Smooth muscle cell of the coronary artery (primary cell): ENCODE measurements around the gene SYNE4. TPM values are rescaled to one million over a fixed set of nuclear protein-coding genes. Genes with fewer than 3 reads are reported as not detected.

Experiments used
- total RNA-seq: library from RNA; depleted of rRNA; stranded (reverse); fragments of >200 nt; gene quantifications from 2 replicates; pipeline ENCODE4 v1.2.3, GENCODE V29; 2014; ENCODE audit warnings: low replicate concordance

Gene SYNE4, protein sequence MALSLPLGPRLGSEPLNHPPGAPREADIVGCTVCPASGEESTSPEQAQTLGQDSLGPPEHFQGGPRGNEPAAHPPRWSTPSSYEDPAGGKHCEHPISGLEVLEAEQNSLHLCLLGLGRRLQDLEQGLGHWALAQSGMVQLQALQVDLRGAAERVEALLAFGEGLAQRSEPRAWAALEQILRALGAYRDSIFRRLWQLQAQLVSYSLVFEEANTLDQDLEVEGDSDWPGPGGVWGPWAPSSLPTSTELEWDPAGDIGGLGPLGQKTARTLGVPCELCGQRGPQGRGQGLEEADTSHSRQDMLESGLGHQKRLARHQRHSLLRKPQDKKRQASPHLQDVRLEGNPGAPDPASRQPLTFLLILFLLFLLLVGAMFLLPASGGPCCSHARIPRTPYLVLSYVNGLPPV
- total RNA-seq = 0.08 TPM in 1 of 2 replicates, not detected in the other

DNA sequence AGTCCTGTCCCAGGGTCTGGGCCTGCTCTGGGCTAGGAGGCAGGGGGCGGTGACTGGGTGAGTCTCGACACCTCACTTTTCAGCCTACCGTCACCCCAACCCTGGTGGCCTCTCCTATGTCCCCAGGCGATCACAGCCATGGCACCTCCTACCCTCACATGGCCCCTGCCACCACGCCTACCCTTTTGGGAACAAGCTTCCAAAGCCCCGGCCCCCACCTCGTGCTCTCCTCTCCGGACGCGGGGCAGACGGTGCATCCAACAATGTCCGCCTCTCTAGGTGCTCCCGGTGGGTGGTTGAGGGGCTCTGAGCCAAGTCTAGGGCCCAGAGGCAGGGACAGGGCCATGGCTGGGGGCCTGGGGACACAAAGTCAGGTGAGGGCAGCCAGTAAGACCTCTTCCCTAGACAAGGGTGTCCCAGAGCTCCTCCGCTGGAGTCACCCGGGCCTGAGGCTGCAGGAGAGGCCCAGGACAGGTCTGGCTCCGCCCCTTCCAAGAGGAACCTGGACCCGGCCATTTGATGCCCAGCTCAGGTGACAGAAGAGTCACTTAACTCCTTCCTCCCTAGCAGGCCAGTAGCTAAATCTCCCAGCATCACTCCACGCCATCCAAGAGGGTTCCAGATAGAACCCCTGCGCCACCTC, at the start of gene SYNE4:
Gene SYNE4 (minus strand): TSS at position 478 of the 643 bp plus-strand sequence. CDS start 132 bp downstream, at position 346.

DNA sequence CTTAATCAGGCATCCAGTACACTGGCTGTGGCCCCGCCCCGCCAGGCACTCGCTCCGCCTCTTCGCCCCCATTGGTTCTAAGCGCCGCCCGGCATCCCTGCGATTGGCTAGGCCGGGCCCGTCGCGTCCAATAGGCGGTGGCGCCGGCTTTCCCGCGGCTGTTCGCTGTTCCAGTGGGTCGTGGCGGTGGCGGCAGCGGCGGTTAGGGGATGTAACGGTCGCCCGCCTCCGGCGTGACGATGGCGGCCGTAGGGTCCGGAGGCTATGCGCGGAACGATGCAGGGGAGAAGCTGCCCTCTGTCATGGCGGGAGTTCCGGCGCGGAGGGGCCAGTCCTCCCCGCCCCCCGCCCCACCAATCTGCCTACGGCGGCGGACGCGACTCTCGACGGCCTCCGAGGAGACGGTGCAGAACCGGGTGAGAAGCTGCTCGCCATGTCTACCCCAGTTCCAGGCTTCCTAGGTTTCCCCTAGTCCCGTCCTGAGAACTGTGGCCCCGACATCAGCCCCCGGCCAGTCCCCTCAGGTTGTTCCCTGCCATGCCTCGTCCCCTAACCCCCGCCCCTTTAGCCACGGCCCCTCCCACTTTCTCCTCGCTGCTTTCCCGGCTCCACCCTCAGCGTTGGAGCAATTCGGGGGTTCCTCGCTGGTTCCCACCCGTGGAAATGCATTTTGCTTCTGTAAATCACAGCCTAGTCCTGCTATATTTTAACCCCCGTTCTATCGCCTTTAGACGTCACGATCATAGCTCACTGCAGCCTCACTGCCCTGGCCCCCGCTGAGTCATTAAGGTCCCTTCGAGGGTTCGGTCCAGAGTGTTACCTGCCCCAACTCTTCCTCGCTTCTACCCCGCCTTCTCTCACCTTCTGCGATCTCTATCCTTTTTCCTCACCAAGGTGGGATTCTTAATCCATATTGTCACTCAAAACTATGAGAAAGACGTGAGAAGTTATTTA, 46.4 kb upstream of the SYNE4 start, which contains the start of gene WDR62:
Gene WDR62 (plus strand): TSS at position 165 of the 954 bp plus-strand sequence. CDS start 75 bp downstream, at position 240.

DNA sequence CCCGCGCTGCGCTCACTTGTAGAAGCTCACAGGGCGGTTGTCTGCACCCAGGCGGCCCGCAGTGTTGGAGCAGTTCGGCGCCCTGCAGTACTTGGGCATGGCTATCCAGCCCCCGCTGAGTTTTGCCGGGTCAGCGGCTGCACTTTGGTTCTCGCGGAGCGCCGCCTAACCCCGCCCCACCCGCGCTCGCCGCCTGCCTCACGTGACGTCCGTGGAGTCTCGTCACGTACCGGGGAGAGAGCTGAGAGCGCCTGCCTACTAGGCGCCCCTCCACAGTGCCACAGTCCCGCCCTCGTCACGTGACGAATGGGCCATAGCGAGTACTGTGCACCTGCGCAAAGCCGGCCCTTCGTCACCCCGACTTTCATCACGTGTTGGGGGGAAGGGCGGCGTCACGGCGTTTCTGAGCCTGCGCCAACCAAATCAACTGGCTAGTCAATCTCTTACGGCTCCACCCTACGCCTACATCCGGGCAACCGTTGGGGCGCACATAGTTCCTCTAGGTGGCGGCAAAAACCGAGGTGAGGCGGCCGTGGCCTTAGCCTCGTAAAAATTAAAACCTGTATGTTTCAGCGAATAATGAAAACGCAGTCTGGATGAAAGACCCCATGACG, 45.6 kb upstream of the SYNE4 start, which contains the start of gene THAP8:
Gene THAP8 (minus strand): TSS at position 167 of the 614 bp plus-strand sequence. CDS start 68 bp downstream, at position 99.

DNA sequence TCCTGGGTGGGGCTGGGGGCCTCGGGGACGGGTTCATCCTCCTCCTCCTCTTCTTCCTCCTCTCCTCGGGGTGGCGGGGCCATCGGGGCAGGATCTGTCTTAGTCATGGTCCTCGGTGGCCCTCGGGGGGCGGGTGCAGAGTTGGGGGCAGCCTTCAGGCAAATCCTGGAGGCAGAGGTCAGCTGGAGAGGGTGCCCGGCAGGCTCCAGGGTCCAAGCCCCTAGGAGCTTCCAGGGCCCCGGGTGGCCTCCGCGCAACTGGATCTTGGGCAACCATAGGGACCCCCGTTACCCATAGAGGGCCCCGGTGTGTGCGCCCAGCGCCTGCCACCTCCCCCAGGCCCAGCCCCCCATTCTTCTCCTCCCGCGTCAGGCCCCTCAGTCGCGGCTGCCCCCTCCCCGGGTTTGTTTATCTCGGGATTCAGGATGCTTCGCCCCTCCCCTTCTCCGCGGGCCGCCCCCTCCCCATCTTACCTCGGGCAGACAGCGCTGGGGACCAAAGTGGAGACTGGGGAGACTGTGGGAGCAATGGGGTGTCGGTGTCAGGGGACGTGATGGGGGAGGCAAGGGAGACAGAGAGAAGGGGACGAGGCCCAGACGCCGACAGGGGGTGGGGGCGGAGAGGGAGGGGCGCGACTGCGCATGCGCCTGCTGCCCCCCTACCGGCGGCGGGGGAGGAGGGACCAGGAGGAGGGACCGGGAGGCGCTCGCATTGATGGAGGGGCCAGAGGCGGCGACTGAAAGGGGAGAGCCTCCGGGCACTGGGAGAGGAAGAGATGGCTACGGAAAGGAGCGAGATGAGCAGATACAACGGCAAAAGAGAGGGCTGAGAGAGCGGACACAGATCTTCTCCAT, 23.9 kb upstream of the SYNE4 start, which contains the start of gene CLIP3:
Gene CLIP3 (minus strand): TSS at position 623 of the 854 bp plus-strand sequence. CDS start 516 bp downstream, at position 107.

DNA sequence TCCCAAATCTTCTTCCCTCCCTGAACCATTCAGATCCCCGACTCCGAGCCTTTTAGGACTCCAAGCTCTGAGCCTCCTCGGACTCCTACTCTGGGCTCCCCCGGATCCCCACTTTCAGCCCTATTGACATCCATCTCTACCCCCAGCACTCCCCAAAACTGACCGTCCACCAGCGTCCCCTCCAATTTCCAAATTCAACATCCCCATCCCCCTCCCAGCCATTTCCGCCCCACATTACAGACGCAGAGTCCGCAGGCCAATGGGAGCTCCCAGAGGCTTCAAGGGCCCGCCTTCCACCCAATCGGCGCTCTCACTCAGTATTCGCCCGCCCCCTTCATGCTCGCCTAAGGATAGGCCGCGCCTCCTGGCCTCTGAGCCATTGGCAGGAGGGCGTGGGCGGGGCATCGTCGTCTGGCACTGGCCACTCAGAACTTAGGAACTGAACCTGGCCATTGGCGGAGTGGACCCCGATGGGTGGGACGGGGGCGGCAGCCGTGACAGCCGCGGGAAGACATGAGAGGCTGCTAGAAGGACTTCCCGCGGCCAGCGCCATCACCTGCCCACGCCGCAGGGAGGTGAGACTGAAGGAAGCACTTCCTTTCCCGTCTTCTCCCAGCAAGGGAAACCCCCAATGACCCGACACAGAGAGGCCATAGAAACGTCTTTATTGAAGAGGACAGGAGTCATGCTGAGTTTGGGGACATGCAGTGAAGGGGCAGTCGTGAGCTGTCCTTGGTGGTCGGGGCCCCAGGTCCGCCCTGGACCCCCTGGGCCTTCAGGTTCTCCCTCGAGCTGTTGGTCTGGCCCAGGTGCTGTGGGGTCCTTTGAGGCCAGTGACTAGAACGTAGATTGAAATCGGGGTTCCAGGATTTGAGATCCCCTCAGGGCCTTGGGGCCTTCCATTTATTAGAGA, 5.7 kb upstream of the SYNE4 start, which contains the start of gene ALKBH6:
Gene ALKBH6 (minus strand): TSS at position 202 of the 913 bp plus-strand sequence. CDS start 816 bp downstream, outside the sequence.

DNA sequence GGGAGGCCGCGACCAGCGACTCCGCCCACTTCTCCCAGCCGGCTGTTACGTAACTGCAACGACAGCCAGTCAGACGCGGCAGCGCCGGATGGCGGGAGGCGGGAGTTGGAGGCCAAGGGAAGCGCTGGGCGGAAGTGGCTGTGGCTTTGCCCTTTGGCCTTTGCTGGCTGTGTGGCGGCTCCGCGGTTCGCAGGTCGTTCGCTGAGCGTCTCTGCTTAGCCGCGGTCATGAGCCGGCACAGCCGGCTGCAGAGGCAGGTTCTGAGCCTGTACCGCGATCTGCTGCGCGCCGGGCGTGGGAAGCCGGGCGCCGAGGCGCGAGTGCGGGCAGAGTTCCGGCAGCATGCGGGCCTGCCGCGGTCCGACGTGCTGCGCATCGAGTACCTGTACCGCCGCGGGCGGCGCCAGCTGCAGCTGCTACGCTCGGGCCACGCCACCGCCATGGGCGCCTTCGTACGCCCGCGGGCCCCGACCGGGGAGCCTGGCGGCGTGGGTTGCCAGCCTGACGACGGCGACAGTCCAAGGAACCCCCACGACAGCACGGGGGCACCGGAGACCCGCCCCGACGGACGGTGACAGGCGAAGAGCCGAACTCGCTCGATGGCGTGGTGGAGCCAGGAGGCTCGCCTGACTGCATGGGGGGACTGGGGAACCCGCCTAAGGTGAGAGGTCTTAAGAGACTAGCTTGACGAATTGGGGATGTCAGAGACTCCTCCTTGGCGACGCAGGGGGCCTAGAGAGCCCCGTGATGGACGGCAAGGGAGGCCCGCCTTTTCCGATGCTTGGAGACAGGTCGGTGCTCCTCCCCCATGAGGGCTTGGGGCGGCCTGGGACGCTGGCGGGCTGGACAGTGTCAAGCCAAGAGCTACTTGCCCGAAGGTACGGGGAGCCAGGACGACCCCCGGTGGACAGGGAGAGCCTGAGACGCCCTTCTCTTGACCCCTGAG, 13.3 kb downstream of the SYNE4 start, which contains the start of gene SDHAF1:
Gene SDHAF1 (plus strand): TSS at position 141 of the 946 bp plus-strand sequence. CDS start 87 bp downstream, at position 228.

Other genes with a start within 250 kb of the SYNE4 start
- gene ARHGAP33, start 233.2 kb downstream of the SYNE4 start, total RNA-seq = 1.7 and 2.2 TPM in 2 replicates
- not detected in 2 replicates for gene PRODH2, start 196.0 kb downstream of the SYNE4 start, total RNA-seq
- gene NPHS1, start 156.3 kb downstream of the SYNE4 start, total RNA-seq = not detected in 2 replicates
- gene KIRREL2, start 151.9 kb downstream of the SYNE4 start, total RNA-seq = not detected in 2 replicates
- 2.1 and 18.6 TPM in 2 replicates for gene APLP1, start 140.2 kb downstream of the SYNE4 start, total RNA-seq
- gene NFKBID, start 108.3 kb downstream of the SYNE4 start, total RNA-seq = 2.2 and 7.1 TPM in 2 replicates
- 0.60 and 4.6 TPM in 2 replicates for gene HCST, start 106.3 kb downstream of the SYNE4 start, total RNA-seq
- gene TYROBP, start 100.5 kb downstream of the SYNE4 start, total RNA-seq = not detected in 2 replicates
- 1.1 and 1.5 TPM in 2 replicates for gene LRFN3, start 72.4 kb downstream of the SYNE4 start, total RNA-seq
- gene SDHAF1, start 13.6 kb downstream of the SYNE4 start, total RNA-seq = 6.8 and 13.5 TPM in 2 replicates
- 5.4 and 15.6 TPM in 2 replicates for gene ALKBH6, start 5.4 kb upstream of the SYNE4 start, total RNA-seq
- 3.7 and 12.8 TPM in 2 replicates for gene CLIP3, start 24.1 kb upstream of the SYNE4 start, total RNA-seq
- gene THAP8, start 45.5 kb upstream of the SYNE4 start, total RNA-seq = 1.1 and 2.8 TPM in 2 replicates
- 0.12 and 1.1 TPM in 2 replicates for gene WDR62, start 46.1 kb upstream of the SYNE4 start, total RNA-seq
- not detected in 2 replicates for gene OVOL3, start 102.3 kb upstream of the SYNE4 start, total RNA-seq
- 131 and 194 TPM in 2 replicates for gene POLR2I, start 106.1 kb upstream of the SYNE4 start, total RNA-seq
- 315 and 328 TPM in 2 replicates for gene TBCB, start 106.7 kb upstream of the SYNE4 start, total RNA-seq
- 535 and 598 TPM in 2 replicates for gene CAPNS1, start 131.3 kb upstream of the SYNE4 start, total RNA-seq
- gene COX7A1, start 143.6 kb upstream of the SYNE4 start, total RNA-seq = 50.9 and 81.3 TPM in 2 replicates
- 5.0 and 10.2 TPM in 2 replicates for gene ZNF565, start 205.9 kb upstream of the SYNE4 start, total RNA-seq
- gene ZNF146, start 206.3 kb upstream of the SYNE4 start, total RNA-seq = 78.7 and 94.9 TPM in 2 replicates